Measurements from ENCODE around the gene GPD2.

DNA sequence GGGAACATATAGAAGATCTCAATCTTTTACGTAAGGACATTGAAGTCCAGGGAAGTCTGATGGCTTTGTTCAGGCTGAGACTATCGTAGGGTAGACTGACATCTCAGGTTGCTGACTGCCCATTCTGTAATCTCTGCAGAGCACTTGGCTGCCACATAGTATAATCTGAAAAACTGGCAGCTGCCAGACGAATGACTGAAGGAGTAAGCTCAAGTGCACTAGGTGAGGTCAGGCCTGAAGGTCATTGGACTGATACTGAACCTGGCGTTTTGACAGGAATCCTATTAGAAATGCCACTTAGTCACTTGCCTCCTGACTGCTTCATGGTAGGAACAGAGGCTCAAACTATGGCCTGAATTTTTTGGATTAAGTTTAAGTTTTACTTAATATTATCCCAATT, 23.5 kb downstream of the GPD2 start:
- no peak for TF ChIP-seq CTCF (IDR thresholded peaks at IDR 0.05)
- no peak for TF ChIP-seq POLR2A (IDR thresholded peaks at IDR 0.05)

Measured in esophagus squamous epithelium (tissue), 4 donors.